Skeletal muscle tissue (tissue), 4 donors: Measurements from ENCODE around the gene DONSON. TPM values are rescaled to one million over a fixed set of nuclear protein-coding genes. Genes with fewer than 3 reads are reported as not detected.

Source experiments
- H3K27ac ChIP-seq: one replicate; pipeline ENCODE4 v1.7.0; 2013; ENCODE audit warnings: mild to moderate bottlenecking, low read depth, low read length, inconsistent platforms
- H3K27me3 ChIP-seq, 3 donors: one replicate each; pipeline ENCODE4 v1.7.0; 2013; ENCODE audit warnings: low read length in 3 of 3; ENCODE audit not compliant: control insufficient read depth in 3 of 3, insufficient read depth in 3 of 3
- H3K36me3 ChIP-seq, 3 donors: one replicate each; pipeline ENCODE4 v1.7.0; 2013; ENCODE audit warnings: low read length in 3 of 3; ENCODE audit not compliant: control insufficient read depth in 3 of 3, insufficient read depth in 3 of 3
- H3K4me1 ChIP-seq, 3 donors: one replicate each; pipeline ENCODE4 v1.7.0; 2013; ENCODE audit warnings: low read length in 3 of 3, mild to moderate bottlenecking in 3 of 3; ENCODE audit not compliant: control insufficient read depth in 3 of 3, insufficient read depth in 3 of 3
- H3K4me3 ChIP-seq, 3 donors: one replicate each; pipeline ENCODE4 v1.7.0; 2013; ENCODE audit warnings: low read length in 3 of 3
- H3K9ac ChIP-seq, 3 donors: one replicate each; pipeline ENCODE4 v1.7.0; 2013; ENCODE audit warnings: low read length in 3 of 3, mild to moderate bottlenecking in 3 of 3, moderate library complexity in 2 of 3, low read depth in 1 of 3
- H3K9me3 ChIP-seq, 3 donors: one replicate each; pipeline ENCODE4 v1.7.0; 2013; ENCODE audit warnings: low read length in 3 of 3; ENCODE audit not compliant: control insufficient read depth in 3 of 3
- total RNA-seq: library from RNA; depleted of rRNA; stranded (reverse); fragments of >200 nt; gene quantifications from one replicate; pipeline ENCODE4 v1.2.3, GENCODE V29; 2014
- donor health status: Osteomylitis.

The DONSON gene
- total RNA-seq, 1 donor from 2014 or later: 15.7 TPM

DNA sequence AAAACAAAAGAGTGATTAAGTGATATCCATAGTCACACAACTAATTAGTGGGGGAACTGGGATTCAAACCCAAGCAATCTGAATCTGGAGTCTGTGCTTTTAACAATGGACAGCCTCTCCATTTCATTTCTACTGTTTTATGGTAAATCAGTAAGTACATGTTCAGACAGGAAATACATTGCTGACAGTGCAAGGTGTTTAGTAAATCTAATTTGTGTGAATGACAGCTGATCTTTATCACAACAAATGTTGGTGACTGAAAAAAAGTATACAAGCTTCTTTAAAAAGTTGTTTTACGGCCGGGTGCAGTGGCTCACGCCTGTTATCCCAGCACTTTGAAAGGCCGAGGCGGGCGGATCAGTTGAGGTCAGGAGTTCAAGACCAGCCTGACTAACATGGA lies 20.6 kb downstream of the DONSON start:
- H3K9me3 ChIP-seq: no peaks in the 10 kb centered on the region
- H3K4me3 ChIP-seq: no peak overlapping the region
- H3K36me3 ChIP-seq: peaks cover 18 to 25% (median 25%) of the 10 kb centered on the region in 3 donors
- no peaks in the 10 kb centered on the region for H3K27me3 ChIP-seq
- H3K4me1 ChIP-seq: peaks cover 3 to 4% (median 3%) of the 10 kb centered on the region in 3 donors
- no peak overlapping the region for H3K9ac ChIP-seq
- no peak overlapping the region for H3K27ac ChIP-seq

DNA sequence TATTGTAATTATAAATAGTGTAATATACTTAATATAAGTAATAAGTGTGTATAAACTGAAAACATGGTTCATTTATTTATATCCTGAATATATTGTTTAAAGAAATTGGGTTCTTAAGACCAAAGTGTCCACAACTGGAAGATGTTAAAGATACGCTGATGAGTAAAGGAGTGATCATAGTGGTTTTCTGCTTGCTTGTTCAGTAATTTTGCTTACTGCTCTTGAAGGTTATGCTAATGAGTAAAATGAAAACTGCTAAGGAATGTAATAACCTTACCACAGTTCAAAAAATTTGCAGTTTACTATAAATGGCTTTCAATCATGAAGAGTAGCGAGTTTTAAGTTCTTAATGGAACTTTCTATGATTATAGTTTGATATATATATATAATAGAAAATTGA lies 22.0 kb downstream of the DONSON start:
- Histone ChIP-seq H3K4me3 (no peak overlapping the region), H3K9ac (no peak overlapping the region), H3K27me3 (no peaks in the 10 kb centered on the region), H3K27ac (no peak overlapping the region), H3K36me3 (peaks cover 18 to 30% (median 23%) of the 10 kb centered on the region in 3 donors), H3K9me3 (no peaks in the 10 kb centered on the region), H3K4me1 (peaks cover 0 to under 1% (median 0%) of the 10 kb centered on the region in 3 donors)

DNA sequence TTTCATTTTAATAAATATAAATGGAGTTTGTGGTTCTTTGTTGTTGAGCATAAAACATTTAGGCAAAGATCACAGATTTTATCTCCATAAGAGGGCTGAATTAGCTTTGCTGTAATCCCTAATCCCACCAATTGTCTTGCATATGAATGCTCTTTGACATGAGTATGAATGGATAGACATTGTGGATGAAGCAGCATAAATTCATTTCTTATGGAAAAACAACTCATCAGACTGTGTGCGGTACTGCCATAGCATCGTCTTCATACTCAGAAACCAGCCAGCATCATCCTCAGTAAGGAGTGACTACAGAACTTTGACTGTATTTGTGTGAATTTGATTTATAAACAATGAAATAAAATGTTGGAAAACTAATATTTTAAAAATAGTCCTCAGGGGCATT lies 26.1 kb downstream of the DONSON start:
- Histone ChIP-seq H3K9ac (no peak overlapping the region), H3K36me3 (peaks cover 23 to 52% (median 45%) of the 10 kb centered on the region in 3 donors), H3K27me3 (no peaks in the 10 kb centered on the region), H3K4me3 (no peak overlapping the region), H3K9me3 (no peaks in the 10 kb centered on the region), H3K27ac (no peak overlapping the region), H3K4me1 (peaks cover 3 to 8% (median 6%) of the 10 kb centered on the region in 3 donors)

DNA sequence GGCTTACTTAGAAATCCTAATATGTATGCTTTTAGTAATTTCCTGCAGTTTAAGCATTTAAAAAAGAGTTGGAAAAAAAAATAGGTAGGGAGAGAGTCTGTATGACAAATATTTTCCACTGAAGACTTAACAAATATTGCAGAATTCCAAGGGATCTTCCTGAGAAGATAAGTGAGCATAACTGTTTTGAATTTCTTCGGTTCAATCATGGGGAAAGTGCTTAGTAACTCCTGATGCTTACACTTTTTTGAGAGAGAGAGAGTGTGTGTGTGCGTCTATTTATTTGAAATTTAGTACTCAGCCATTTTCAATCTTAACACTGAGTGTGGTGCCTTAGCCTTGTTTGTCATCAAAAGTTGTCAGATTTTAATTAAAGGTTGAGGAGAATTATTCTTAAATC lies 27.1 kb downstream of the DONSON start:
- Histone ChIP-seq H3K9me3 (no peaks in the 10 kb centered on the region), H3K27ac (no peak overlapping the region), H3K4me3 (no peak overlapping the region), H3K27me3 (no peaks in the 10 kb centered on the region), H3K9ac (no peak overlapping the region), H3K36me3 (peaks cover 25 to 54% (median 48%) of the 10 kb centered on the region in 3 donors), H3K4me1 (peaks cover 3 to 8% (median 6%) of the 10 kb centered on the region in 3 donors)

- H3K36me3 ChIP-seq: peaks cover 28 to 57% (median 51%) of the 10 kb centered on the region in 3 donors
- H3K4me1 ChIP-seq: peaks cover 6 to 8% (median 6%) of the 10 kb centered on the region in 3 donors
- no peak overlapping the region for H3K9ac ChIP-seq
- H3K9me3 ChIP-seq: no peaks in the 10 kb centered on the region
- H3K27ac ChIP-seq: no peak overlapping the region
- H3K27me3 ChIP-seq: no peaks in the 10 kb centered on the region
- no peak overlapping the region for H3K4me3 ChIP-seq
Measured at GRCh38 chr21:33560965-33561364, 27.5 kb downstream of the DONSON start.

GRCh38 chr21:33559813-33560212 lies 28.7 kb downstream of the DONSON start:
- Histone ChIP-seq H3K27me3 (no peaks in the 10 kb centered on the region), H3K9ac (no peak overlapping the region), H3K4me3 (no peak overlapping the region), H3K36me3 (peaks cover 28 to 57% (median 51%) of the 10 kb centered on the region in 3 donors), H3K27ac (no peak overlapping the region), H3K9me3 (no peaks in the 10 kb centered on the region), H3K4me1 (peaks cover 6 to 8% (median 7%) of the 10 kb centered on the region in 3 donors)

GRCh38 chr21:33558777-33559421 lies 29.6 kb downstream of the DONSON start:
- peaks cover 6 to 8% (median 7%) of the 10 kb centered on the region in 3 donors for H3K4me1 ChIP-seq
- H3K9me3 ChIP-seq: no peaks in the 10 kb centered on the region
- no peak overlapping the region for H3K9ac ChIP-seq
- H3K36me3 ChIP-seq: peaks cover 37 to 62% (median 60%) of the 10 kb centered on the region in 3 donors
- H3K27me3 ChIP-seq: no peaks in the 10 kb centered on the region
- no peak overlapping the region for H3K4me3 ChIP-seq
- H3K27ac ChIP-seq: no peak overlapping the region

GRCh38 chr21:33557447-33557846 lies 31.0 kb downstream of the DONSON start:
- Histone ChIP-seq H3K9ac (no peak overlapping the region), H3K27me3 (no peaks in the 10 kb centered on the region), H3K36me3 (peaks cover 50 to 75% (median 73%) of the 10 kb centered on the region in 3 donors), H3K27ac (no peak overlapping the region), H3K4me1 (peaks cover 6 to 8% (median 7%) of the 10 kb centered on the region in 3 donors), H3K9me3 (no peaks in the 10 kb centered on the region), H3K4me3 (no peak overlapping the region)

DNA sequence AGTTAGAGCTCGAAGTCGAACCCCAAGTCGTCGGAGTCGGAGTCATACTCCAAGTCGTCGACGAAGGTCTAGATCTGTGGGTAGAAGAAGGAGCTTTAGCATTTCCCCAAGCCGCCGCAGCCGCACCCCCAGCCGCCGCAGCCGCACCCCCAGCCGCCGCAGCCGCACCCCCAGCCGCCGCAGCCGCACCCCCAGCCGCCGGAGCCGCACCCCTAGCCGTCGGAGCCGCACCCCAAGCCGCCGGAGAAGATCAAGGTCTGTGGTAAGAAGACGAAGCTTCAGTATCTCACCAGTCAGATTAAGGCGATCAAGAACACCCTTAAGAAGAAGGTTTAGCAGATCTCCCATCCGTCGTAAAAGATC lies 33.5 kb downstream of the DONSON start:
- Histone ChIP-seq H3K27me3 (no peaks in the 10 kb centered on the region), H3K9ac (no peak overlapping the region), H3K4me1 (peaks cover 3 to 7% (median 3%) of the 10 kb centered on the region in 3 donors), H3K4me3 (no peak overlapping the region), H3K36me3 (peaks cover 70 to 86% (median 75%) of the 10 kb centered on the region in 3 donors), H3K9me3 (no peaks in the 10 kb centered on the region), H3K27ac (no peak overlapping the region)

GRCh38 chr21:33554236-33554981 lies 34.1 kb downstream of the DONSON start:
- Histone ChIP-seq H3K36me3 (peaks cover 69 to 86% (median 74%) of the 10 kb centered on the region in 3 donors), H3K9ac (no peak overlapping the region), H3K4me1 (peaks cover 0 to 4% (median 0%) of the 10 kb centered on the region in 3 donors), H3K27me3 (no peaks in the 10 kb centered on the region), H3K27ac (no peak overlapping the region), H3K4me3 (no peak overlapping the region), H3K9me3 (no peaks in the 10 kb centered on the region)
